ENCODE data around the gene PLBD2. TPM values are rescaled to one million over a fixed set of nuclear protein-coding genes. Genes with fewer than 3 reads are reported as not detected.

The PLBD2 gene
- total RNA-seq, 1 donor from 2014 or later, result 37.8 TPM

- Mint-ChIP-seq H3K27ac (no peak overlapping the region), H3K36me3 (peaks cover 7% of the 10 kb centered on the region), H3K4me1 (peaks cover 14% of the 10 kb centered on the region), H3K4me3 (peak overlapping the region; percentile 82), H3K9me3 (no peaks in the 10 kb centered on the region), H3K27me3 (ENCODE audit: low read depth) (no peaks in the 10 kb centered on the region)
- TF ChIP-seq CTCF (IDR thresholded peaks at IDR 0.05; ENCODE audit: unreplicated experiment), result no peak
- DNase-seq (ENCODE audit: low spot score in 2 of 2, unreplicated experiment in 2 of 2), result no peak
Observed at GRCh38 chr12:113359939-113360748, 1.8 kb downstream of the PLBD2 start.

- H3K4me1 Mint-ChIP-seq, result peaks cover 12% of the 10 kb centered on the region
- no peaks in the 10 kb centered on the region for H3K27me3 Mint-ChIP-seq (ENCODE audit: low read depth)
- no peaks in the 10 kb centered on the region for H3K9me3 Mint-ChIP-seq
- H3K36me3 Mint-ChIP-seq, result peaks cover 7% of the 10 kb centered on the region
- no peak overlapping the region for H3K4me3 Mint-ChIP-seq
- DNase-seq (ENCODE audit: low spot score in 2 of 2, unreplicated experiment in 2 of 2), result no peak
- no peak overlapping the region for H3K27ac Mint-ChIP-seq
- no peak for TF ChIP-seq CTCF (IDR thresholded peaks at IDR 0.05; ENCODE audit: unreplicated experiment)
Observed at GRCh38 chr12:113361574-113362370, 3.4 kb downstream of the PLBD2 start.

GRCh38 chr12:113364698-113365097 is 6.3 kb downstream of the PLBD2 start:
- Mint-ChIP-seq H3K4me1 (no peaks in the 10 kb centered on the region), H3K4me3 (no peak overlapping the region), H3K27ac (no peak overlapping the region), H3K36me3 (peaks cover 7% of the 10 kb centered on the region), H3K9me3 (no peaks in the 10 kb centered on the region), H3K27me3 (ENCODE audit: low read depth) (no peaks in the 10 kb centered on the region)
- TF ChIP-seq CTCF (IDR thresholded peaks at IDR 0.05; ENCODE audit: unreplicated experiment), result no peak
- DNase-seq (ENCODE audit: low spot score in 2 of 2, unreplicated experiment in 2 of 2), result no peak

GRCh38 chr12:113365639-113366395 is 7.4 kb downstream of the PLBD2 start:
- H3K27ac Mint-ChIP-seq, result no peak overlapping the region

More at GRCh38 chr12:113365639-113366395, 7.4 kb downstream of the PLBD2 start:
- H3K4me3 Mint-ChIP-seq, result no peak overlapping the region
- no peaks in the 10 kb centered on the region for H3K27me3 Mint-ChIP-seq (ENCODE audit: low read depth)
- TF ChIP-seq CTCF (IDR thresholded peaks at IDR 0.05; ENCODE audit: unreplicated experiment), result no peak
- H3K4me1 Mint-ChIP-seq, result no peaks in the 10 kb centered on the region
- peaks cover 7% of the 10 kb centered on the region for H3K36me3 Mint-ChIP-seq
- no peak for DNase-seq (ENCODE audit: low spot score in 2 of 2, unreplicated experiment in 2 of 2)
- no peaks in the 10 kb centered on the region for H3K9me3 Mint-ChIP-seq

Data from mesothelial cell of epicardium (in vitro differentiated cells).